Stomach (tissue), 8 donors: ENCODE results near the gene KRTAP5-7. TPM values are rescaled to one million over a fixed set of nuclear protein-coding genes. Genes with fewer than 3 reads are reported as not detected.

Source experiments
- polyA plus RNA-seq, 3 donors: library from polyadenylated mRNA; stranded (reverse); fragments of 200-250 nt; gene quantifications; one replicate each; pipeline ENCODE4 v1.2.3, GENCODE V29; 2013
- small RNA-seq, 4 donors: library from RNA; depleted of rRNA; stranded (forward); fragments of <200 nt; gene quantifications; one replicate each; pipeline ENCODE3, GENCODE V24; 2016
- total RNA-seq, 5 donors: library from RNA; depleted of rRNA; stranded (reverse); fragments of >200 nt; gene quantifications; one replicate each; pipeline versions ENCODE4 v1.1.0 to v1.2.3, GENCODE V29; 2014 to 2016
- donor health status: healthy with polysubstance abuse.
- donor health status: Bipolar disorder and iron deficiency.
- donor health status: healthy.

KRTAP5-7 gene
- total and polyA plus RNA-seq, 8 donors, result 0.10 to 4.8 TPM; not detected in 6

Small RNA genes within 50 kb of the gene (small RNA-seq; reads per million reads assigned to genes)
- 0 reads per million in 4 donors for gene AP000867.1

Other genes with a start within 250 kb of the KRTAP5-7 start
- gene DHCR7, start 78.9 kb upstream of the KRTAP5-7 start, total RNA-seq, result 10 to 100 TPM; 11.2 to 58.8 (median 17.9) TPM
- gene DHCR7, start 78.9 kb upstream of the KRTAP5-7 start, polyA plus RNA-seq, result 10 to 100 TPM in 2 of 3 donors, 1 to 10 TPM in 1; 3.5 to 13.2 (median 11.2) TPM
- 100 to 1,000 TPM in 3 of 5 donors, 10 to 100 TPM in 2; 49.0 to 320 (median 104) TPM for gene NADSYN1, start 74.1 kb upstream of the KRTAP5-7 start, total RNA-seq
- gene NADSYN1, start 74.1 kb upstream of the KRTAP5-7 start, polyA plus RNA-seq, result 10 to 100 TPM; 28.0 to 74.9 (median 29.4) TPM
- gene KRTAP5-8, start 10.8 kb downstream of the KRTAP5-7 start, total RNA-seq, result 1 to 10 TPM in 1 of 5 donors, not detected in 4; 5.5 TPM
- under 1 TPM in 1 of 3 donors, not detected in 2; 0.15 TPM for gene KRTAP5-8, start 10.8 kb downstream of the KRTAP5-7 start, polyA plus RNA-seq
- gene KRTAP5-9, start 21.2 kb downstream of the KRTAP5-7 start, total RNA-seq, result not detected
- gene KRTAP5-9, start 21.2 kb downstream of the KRTAP5-7 start, polyA plus RNA-seq, result under 1 TPM in 1 of 3 donors, not detected in 2; 0.55 TPM
- gene KRTAP5-10, start 38.3 kb downstream of the KRTAP5-7 start, total RNA-seq, result not detected
- gene KRTAP5-10, start 38.3 kb downstream of the KRTAP5-7 start, polyA plus RNA-seq, result not detected
- not detected for gene KRTAP5-11, start 55.6 kb downstream of the KRTAP5-7 start, total RNA-seq
- gene KRTAP5-11, start 55.6 kb downstream of the KRTAP5-7 start, polyA plus RNA-seq, result not detected